ENCODE results near the gene SLC22A14.
"Not testable (repeated sequence)": the region's sequence is repeated elsewhere in the genome, so short reads cannot be mapped to it uniquely, and the experiment has no call there.

The SLC22A14 gene

DNA sequence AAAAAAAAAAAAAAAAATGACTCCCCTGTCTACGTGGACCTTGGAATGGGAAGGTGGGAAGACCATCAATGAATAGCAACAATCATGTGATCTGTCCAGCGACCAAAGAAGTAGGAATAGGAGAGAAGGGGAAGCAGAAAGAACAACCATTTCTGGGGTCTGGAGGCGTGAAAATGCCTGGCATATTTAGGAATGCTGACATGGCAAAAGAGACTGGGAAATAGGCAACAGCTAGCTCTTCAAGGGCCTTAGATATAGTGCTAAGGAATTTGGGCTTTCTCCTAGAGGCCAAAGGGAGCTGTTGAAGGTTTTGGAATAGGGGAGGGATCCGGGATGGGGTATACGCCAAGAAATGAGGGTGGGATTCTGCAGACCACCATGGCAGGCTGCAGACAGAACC lies 10.5 kb upstream of the SLC22A14 start:
- DNase-seq (ENCODE audit: low spot score), result no peak

DNA sequence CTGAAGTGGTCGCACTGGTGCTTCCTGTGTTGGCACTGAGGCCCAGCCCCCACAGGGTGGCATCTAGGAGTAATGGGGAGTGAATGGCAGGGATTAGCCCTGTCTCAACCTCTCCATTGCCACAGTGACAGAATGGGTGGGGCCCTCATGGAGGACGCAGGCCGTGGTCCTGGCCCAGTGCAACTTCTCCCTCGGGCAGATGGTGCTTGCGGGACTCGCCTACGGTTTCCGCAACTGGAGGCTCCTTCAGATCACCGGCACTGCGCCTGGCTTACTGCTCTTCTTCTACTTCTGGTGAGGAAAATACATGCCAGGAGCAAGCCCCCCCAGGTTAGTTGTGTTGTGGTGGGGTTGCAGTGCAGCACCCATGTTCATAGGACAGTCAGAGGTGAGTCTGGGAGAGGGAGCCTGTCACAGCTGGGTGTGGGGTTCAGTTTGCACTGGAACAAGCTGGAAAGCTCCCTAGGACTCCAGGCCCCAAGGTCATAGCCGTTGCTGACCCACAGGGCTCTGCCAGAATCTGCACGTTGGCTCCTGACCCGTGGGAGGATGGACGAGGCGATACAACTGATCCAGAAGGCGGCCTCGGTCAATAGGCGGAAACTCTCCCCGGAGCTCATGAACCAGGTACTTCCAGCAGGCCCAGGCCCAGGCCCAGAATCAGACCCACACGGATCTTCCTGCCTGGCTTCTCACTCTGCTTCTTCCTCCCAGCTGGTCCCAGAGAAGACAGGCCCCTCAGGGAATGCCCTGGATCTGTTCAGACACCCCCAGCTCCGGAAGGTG lies 7.0 kb upstream of the SLC22A14 start:
- DNase-seq (ENCODE audit: low spot score), result no peak

DNA sequence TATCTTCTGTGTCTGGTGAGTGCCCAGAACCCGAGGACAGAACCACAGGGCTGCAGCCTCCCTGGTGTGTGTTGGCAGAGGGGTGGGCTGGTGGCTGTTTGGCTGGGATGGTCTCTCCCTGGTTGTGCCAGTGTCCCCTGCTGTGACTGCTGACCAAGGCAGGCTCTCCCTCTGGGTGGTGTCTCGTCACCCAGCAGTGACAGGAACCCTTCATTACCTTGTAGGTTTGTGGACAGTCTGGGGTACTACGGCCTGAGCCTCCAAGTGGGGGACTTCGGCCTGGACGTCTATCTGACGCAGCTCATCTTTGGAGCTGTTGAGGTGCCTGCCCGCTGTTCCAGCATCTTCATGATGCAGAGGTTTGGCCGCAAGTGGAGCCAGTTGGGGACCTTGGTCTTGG lies 6.4 kb upstream of the SLC22A14 start:
- no peak for DNase-seq (ENCODE audit: low spot score)

DNA sequence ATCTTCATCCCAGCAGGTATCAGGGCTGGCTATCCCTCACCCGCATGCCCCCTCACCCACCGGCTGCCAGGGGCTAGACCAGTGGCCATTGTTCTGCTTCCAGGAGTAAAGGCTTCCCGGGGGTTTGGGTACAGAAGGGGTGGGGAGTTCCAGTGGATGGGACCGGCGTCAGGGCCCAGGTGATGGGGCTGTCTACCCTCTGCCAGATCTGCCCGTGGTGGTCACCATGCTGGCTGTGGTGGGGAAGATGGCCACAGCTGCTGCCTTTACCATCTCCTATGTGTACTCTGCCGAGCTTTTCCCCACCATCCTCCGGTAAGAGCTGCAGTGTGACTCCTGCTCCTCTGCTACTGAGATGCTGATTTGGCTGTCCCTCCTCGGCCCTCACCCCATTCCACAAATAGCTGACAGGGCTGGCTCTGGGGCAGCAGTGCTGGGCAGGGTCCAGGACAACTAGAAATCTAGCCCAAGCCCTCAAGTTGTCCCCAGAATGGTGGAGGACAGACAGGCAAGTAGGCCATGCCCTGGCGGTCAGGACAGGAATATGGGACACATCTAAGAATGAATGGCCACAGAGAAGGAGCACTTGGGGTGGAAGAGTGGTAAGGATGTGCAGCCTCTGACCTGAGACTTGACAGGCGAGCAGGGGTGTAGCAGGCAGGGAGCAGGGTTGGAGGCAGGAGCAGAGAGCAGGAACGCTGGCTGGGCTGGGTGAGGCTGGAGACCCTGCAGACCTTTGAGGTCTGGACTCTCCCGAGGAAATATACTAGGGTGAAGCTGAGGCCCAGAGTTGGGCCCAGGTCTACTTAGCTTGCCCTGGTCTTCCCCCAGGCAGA lies 5.8 kb upstream of the SLC22A14 start:
- DNase-seq (ENCODE audit: low spot score), result no peak

DNA sequence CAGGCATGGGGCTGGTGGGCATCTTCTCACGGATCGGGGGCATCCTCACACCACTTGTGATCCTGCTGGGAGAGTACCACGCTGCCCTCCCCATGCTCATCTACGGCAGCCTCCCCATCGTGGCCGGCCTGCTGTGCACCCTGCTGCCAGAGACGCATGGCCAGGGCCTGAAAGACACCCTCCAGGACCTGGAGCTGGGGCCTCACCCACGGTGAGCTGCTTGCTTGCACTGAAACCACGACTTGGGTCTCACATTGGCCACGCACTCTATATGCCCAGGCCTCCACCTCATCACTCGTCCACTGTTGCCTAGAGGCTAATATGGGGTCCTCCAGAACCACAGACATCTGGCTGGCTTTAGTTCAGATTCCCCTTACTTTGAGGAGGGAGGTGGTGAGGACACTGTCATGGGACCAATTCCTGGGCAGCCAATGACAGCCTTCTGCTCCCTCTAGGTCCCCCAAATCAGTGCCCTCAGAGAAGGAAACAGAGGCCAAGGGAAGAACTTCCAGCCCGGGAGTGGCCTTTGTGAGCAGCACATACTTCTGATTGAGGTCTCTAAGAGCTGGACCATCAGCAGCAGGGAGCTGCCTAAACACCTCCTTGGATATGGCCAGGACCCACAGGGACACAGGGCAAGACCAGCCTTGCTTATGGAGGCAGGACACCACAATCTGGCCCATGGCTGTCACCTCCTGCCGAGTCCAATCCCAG lies 5.0 kb upstream of the SLC22A14 start:
- no peak for DNase-seq (ENCODE audit: low spot score)

DNA sequence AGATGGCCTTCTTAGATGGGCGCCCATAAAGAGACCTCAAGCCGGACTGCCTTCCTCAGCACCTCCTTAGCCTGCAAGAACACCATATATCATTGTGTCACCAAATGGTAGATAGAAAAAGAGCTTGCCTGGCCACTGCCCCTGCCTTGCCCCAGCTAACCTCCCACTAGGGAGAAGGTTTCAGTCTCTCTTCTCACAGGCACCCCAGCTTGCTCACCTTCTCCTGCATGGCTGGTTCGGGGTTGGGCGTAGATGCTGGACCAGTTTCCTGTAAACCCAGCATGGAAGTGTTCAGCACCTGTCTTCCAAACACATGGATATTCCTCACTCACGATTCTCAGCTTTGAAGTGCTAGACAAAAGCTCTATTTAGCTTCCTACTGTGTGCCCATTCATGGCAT lies 3.3 kb upstream of the SLC22A14 start:
- DNase-seq (ENCODE audit: low spot score), result no peak

DNA sequence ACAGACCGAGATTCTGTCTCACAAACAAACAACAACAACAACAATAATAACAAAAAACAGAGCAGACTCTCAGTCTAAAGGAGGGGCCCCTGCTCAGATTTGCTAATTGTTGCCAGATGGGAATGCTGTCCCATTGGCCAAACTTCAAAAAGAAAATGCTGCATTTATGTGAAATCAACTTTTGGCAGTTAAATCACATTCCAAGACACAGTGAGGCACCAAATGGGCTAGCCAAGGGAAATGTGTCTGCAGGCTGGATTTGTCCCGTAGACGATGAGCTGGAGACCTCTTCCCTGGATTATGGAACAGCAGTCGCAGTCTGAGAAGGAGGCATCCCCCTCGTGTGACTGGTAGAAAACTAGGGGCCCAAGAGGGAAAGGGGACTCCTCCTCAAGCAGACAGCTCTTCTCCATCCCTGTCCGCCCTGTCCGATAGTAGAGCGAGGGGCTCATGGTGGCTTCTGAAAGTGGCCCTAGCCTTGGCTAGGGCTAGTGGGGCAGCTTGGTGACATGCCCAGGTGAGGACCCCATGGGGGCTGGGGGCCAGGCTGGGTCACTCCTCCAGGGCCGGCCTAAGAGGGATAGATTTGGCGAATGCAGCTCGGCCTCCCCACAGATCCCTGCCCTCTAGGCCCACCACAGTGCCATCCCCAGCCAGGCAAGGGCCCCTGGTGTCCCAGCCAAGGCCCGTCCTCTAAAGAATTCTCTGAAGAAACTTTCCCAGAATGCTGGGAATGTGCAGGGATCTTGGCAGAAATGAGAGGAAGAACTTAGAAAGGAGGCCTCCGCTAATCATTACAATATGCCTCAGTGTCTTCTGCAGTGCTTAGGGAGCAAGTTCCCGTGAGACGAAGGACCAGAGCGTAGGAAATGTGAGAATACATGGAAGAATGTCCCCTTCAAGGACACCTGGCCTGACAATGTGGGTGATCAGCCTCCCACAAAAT lies 2.0 kb downstream of the SLC22A14 start:
- no peak for DNase-seq (ENCODE audit: low spot score)

DNA sequence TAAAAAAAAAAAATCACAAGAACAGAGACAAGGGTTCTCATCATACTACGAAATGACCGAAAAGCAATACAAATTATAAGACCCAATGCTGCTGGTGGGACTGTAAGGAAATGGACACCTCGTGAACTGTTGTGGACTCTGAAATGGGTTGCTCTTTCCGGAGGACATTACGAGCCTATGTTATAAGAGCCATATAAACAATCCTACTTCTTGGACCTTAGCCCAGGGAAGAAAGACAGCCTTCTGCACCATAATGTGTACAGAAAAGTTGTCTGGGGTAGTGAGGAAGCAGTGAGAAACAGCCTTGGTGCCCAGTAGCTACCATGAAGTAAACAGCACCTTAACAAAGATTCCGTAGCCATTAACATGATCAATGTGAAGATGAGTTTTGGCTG lies 2.7 kb downstream of the SLC22A14 start:
- no peak for DNase-seq (ENCODE audit: low spot score)

DNA sequence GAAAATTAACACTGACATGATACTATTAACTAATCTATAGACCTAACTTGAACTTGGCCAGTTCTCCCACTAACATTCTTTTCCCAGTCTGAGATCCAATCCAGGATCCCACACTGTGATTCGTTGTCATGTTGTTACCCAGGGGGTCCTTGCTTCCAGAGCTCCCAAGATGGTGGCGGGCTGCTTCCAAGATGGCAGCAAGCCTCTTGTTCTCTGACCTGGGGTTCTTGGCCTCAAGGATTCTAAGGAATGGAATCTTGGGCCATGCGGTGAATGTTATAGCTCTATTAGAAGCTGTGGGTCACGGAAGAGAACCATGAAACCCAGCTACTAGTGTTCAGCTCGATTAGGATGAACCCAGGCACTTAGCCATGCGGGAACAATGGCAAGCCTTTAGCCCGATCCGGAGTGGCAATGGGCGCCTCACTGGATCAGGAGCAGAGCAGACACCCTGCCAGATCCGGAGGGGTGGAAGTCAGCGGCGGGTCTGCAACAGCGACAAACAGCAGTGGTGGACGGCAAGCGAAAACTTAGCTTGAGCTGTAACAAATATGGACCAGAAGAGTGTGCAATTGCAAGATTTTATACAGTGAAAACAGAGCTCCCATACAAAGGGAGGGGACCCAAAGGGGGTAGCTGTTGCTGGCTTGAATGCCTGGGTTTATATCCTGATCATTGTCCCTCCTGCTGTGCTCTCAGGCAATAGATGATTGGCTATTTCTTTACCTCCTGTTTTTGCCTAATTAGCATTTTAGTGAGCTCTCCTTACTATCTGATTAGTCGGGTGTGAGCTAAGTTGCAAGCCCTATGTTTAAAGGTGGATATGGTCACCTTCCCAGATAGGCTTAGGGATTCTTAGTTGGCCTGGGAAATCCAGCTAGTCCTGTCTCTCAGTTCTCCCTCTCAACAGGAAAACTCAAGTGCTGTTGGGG lies 7.5 kb downstream of the SLC22A14 start:
- DNase-seq (ENCODE audit: low spot score), result not testable (repeated sequence)

DNA sequence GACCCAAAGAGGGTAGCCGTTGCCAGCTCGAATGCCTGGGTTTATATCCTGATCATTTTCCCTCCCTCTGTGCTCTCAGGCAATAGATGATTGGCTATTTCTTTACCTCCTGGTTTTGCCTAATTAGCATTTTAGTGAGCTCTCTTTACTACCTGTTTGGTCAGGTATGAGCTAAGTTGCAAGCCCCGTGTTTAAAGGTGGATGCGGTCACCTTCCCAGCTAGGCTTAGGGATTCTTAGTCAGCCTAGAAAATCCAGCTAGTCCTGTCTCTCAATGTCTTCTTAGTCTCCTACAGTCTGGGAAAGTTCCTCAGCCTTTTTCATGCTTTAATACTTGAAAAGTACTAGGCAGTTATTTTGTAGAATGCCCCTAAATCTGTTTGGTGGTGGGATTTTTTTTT lies 15.0 kb downstream of the SLC22A14 start:
- DNase-seq (ENCODE audit: low spot score), result not testable (repeated sequence)

DNA sequence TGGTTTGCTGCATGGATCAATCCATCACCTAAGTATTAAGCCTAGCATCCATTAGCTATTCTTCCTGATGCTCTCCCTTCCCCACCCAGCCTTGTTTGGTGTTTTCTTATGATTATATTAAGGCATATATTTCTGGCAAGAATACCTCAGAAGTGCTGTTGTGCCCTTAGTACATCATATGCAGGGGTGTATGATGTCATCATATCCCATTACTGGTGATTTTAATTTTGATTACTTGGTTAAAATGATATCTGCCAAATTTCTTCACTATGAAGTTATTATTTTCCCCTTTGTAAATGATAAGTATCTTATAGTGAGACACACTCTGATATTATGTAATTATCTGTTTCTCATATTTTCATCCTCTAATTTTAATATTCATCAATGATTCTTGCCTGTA lies 15.4 kb downstream of the SLC22A14 start:
- DNase-seq (ENCODE audit: low spot score), result no peak

DNA sequence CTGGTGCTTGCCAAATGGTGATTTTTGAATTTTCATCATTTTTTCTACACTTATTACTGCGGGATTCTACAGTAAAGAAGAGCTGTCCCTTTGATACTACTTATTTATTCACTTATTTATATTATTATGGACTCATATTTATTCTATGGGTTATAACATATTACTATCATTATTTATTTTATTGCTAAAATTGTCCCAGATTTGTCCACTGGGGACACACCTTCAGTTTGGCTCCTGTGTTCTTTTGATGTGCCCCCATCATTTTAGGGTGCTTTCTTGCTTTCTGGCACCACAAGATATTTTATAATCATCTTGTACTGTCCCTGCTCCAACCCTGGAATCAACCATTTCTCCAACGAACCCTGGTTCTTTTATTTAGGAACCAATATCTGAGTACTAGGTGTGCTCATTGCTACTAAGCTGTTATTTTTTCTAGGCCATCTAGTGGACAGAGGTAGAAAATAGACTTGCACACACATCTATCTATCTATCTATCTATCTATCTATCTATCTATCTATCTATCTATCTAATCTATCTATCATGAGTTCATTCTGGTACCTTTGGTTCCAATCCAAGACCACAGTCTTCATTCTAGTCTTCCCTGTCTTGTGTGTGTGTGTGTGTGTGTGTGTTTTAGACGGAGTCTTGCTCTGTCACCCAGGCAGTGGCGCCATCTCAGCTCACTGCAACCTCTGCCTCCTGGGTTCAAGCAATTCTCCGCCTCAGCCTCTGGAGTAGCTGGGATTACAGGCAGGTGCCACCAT lies 16.0 kb downstream of the SLC22A14 start:
- DNase-seq (ENCODE audit: low spot score), result no peak

DNA sequence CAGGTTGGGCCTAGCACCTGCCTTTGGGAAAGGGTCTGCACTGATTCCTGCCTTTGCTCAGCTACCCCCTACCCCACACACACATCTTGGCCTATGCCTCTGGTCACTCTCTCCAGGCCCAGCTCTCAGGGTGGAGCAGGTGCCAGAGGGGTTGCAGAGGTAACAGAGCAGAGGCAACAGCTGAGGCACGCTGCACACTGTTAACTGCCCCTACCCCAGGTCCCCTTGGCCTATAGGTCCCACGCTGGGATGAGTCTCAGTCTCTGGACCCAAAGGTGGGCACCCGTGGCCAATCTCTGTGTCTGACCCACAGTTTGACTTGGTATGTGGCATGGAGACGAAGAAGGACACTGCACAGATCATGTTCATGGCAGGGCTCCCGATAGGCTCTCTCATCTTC lies 24.8 kb downstream of the SLC22A14 start:
- no peak for DNase-seq (ENCODE audit: low spot score)

DNA sequence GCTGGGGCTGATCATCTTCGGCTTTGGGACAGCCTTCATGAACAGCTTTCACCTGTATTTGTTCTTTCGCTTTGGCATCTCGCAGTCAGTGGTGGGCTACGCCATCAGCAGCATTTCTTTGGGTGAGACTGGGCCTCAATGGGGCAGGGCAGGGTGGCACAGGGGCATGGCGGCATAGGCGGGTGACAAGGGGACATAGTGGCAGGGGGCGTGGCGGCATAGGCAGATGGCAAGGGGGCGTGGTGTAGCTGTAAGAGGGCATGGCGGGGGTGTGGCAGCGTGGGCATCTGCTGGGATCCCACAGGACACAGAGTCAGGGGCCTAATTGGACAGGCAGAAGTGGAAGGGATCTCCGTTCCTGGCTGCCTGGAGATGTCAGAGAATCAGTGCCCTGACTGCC lies 25.5 kb downstream of the SLC22A14 start:
- DNase-seq (ENCODE audit: low spot score), result no peak

DNA sequence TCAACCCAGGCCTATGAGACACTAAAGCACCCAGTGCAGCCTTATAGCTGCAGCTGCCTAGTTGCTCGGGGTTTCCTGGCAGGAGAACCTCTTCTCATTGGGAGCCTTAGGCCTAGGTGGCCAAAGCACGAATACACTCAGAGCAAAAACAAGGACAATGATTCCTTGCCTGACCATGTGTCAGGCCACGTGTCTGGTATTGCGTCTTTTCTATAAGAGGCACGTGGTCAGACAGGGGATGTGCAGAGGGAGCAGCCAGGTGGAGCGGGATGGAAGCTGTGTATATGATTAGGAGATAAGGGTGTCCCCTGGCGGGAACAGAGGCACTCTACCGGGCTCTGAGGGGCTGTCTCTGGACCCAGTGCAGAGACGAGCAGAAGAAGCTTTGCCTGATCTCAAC lies 26.4 kb downstream of the SLC22A14 start:
- no peak for DNase-seq (ENCODE audit: low spot score)

DNA sequence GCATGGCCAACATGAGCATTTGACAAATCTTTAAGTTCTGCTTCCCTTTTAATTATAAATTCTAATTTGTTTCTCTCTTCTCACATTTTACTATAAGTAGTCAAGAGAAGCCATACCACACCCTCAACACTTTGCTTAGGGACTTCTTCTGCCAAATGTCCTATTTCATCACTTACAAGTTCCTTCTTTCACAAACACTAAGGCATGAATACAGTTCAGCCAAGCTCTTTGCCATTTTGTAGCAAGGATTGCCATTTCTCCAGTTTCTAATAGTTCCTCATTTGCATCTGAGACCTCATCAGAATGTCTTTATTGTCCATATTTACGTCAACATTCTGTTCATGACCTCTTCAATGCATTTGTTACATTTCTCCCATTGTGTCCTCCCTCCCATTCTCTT lies 29.4 kb downstream of the SLC22A14 start:
- no peak for DNase-seq (ENCODE audit: low spot score)

DNA sequence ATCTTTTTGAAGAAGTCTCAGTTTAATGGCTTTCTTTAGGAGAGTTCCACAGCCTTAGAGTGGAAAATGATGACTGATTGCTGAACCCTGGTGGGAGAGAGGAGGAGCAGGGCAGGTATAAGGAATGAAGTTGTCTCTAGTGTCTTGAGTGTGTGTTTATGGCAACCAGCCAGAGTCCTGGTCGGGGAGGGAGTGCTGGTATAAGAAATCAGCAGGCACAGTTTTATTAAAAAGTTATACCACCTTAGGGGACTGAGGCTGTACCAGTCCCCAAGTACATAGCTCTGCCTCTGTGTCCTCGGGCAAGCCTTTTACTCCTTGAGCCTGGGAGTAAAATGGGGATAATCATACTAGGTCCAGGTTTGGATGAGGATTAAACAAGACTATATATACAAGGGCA lies 29.8 kb downstream of the SLC22A14 start:
- no peak for DNase-seq (ENCODE audit: low spot score)

DNA sequence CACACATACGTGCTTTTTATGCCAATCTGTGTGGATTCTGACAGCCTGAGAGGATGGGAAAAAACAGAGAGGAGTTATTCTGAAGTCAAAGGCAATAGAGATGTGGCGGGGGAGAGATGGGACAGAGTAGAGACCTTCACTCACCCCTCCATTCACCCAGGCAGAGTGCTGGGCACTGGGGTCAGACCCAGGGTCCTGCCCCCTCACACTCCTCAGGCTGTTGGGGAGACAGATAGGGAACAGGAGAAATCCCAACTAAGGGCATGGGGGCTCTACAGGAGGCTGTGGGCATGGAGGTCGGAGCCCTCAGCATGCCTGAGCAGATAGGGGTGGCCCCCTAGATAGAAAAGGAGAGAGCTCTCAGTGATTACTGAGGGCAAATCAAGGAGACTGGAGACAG lies 30.3 kb downstream of the SLC22A14 start:
- no peak for DNase-seq (ENCODE audit: low spot score)

DNA sequence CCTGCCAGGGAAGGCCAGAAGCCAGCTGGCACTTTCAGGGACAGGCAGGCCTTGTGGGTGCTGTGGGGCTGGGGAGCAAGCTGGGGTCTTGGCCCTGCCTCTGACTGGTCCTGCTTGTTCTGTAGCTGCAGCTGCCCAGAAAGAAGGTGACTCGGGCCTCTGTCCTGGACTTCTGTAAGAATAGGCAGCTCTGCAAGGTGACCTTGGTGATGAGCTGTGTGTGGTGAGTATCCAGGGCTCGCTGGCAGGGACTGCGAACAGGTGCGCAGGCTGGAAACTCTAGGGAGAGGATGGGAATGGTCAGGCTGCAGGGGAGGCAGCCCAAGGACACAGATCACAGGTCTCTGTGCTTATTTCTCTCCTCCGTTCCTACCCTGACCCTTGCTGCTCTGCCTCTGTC lies 31.2 kb downstream of the SLC22A14 start:
- no peak for DNase-seq (ENCODE audit: low spot score)

DNA sequence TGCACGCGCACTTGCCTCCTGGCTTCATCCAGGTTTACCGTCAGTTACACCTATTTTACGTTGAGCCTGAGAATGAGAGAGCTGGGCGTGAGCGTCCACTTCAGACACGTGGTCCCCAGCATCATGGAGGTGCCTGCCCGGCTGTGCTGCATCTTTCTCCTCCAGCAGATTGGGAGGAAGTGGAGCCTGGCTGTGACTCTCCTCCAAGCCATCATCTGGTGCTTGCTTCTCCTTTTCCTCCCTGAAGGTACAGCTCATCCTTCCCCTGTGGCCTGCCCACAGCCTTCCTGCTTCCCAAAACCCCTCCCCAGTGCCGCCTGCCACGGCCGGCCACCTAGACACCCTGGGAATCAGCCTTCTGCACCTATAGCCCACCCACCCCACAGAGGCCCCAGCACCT lies 31.6 kb downstream of the SLC22A14 start:
- no peak for DNase-seq (ENCODE audit: low spot score)
